Ectodermal cell (in vitro differentiated cells): ENCODE results near the gene PNLIPRP2. TPM values are rescaled to one million over a fixed set of nuclear protein-coding genes. Genes with fewer than 3 reads are reported as not detected.

Source experiments
- H3K27ac ChIP-seq: 2 replicates; pipeline ENCODE4 v1.7.0; 2013; ENCODE audit warnings: mild to moderate bottlenecking, low read depth, low read length; ENCODE audit not compliant: insufficient read depth, poor library complexity, severe bottlenecking
- H3K27me3 ChIP-seq: 2 replicates; pipeline ENCODE4 v1.7.0; 2013; ENCODE audit warnings: mild to moderate bottlenecking, low read length; ENCODE audit not compliant: insufficient read depth, control insufficient read depth, poor library complexity, severe bottlenecking
- H3K36me3 ChIP-seq: one replicate; pipeline ENCODE4 v1.7.0; 2013; ENCODE audit warnings: low read length; ENCODE audit not compliant: control insufficient read depth, insufficient read depth
- H3K4me1 ChIP-seq: one replicate; pipeline ENCODE4 v1.7.0; 2013; ENCODE audit warnings: low read length; ENCODE audit not compliant: control insufficient read depth, insufficient read depth
- H3K4me3 ChIP-seq: 2 replicates; pipeline ENCODE4 v1.7.0; 2013; ENCODE audit warnings: low read depth, low read length, control low read depth; ENCODE audit not compliant: insufficient read depth
- H3K9me3 ChIP-seq: 2 replicates; pipeline ENCODE4 v1.7.0; 2013; ENCODE audit warnings: mild to moderate bottlenecking, low read length, moderate library complexity; ENCODE audit not compliant: control insufficient read depth
- WGBS, 2 experiments: methylation state at CpG; one replicate each; pipeline ENCODE4 v1.1.7; 2013; ENCODE audit warnings: missing lambda C conversion rate in 2 of 2; 5-methylcytosine and 5-hydroxymethylcytosine counted together
- polyA plus RNA-seq, 4 experiments: library from polyadenylated mRNA; stranded (reverse); fragments of 50-300 nt; gene quantifications; one replicate each; pipeline ENCODE4 v1.2.3, GENCODE V29; 2013

Gene PNLIPRP2
- not detected for polyA plus RNA-seq (2013, experiment 1 of 4)
- 0.21 TPM for polyA plus RNA-seq (2013, experiment 2 of 4)
- polyA plus RNA-seq (2013, experiment 3 of 4) = not detected
- polyA plus RNA-seq (2013, experiment 4 of 4) = not detected

DNA sequence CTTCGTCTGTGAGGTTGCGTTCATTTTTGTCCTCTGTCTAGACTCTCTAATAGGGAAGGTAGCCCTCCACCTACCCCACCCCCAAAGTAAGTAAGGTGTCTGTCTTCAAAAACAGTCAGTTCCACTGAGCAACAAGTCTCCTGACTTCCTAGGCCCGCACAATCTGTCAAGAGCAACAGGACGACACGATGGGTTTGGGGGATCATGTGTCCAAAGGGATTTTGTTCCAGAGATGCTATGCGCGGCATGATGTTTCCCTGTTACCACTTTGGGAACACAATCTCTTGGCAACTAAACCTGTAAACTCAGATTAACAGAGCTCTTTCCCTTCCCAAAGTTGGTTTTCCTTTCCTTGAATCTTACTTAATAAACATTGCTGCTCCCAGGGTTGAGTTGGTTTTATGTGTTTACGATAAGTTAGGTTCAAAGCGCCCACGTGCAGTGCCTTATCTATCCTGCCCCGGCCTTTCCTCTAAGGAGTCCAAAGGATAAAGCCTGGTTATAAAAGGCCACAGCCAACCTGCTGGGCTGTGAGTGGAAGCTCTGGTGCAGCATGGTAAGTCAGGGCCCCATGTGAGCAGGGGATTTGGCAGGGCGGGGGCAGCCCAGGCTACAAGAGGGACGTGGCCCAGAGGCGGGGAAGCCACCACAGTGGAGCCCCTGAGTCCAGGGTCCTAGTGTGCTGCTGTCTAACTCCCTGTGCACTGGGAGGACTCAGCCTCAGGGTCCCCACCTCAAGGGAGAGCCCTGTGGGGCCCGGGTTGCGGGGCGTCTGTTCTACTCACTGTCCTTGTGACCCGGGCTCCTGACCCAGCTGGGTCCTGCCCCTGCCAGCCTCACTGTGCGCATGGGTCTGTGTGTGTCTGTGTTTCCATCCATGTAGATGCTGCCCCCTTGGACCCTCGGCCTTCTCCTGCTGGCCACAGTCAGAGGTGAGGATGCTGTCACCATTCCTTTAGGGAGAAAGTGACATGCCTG, at the start of gene PNLIPRP2:
TSS of gene PNLIPRP2 (plus strand) at position 531 of the 978 bp plus-strand sequence.
- H3K27me3 ChIP-seq = no peaks in the 10 kb centered on the region
- no peaks in the 10 kb centered on the region for H3K36me3 ChIP-seq
- no peak within 1 kb of the TSS for H3K4me3 ChIP-seq
- H3K27ac ChIP-seq = no peak within 1 kb of the TSS
- H3K9me3 ChIP-seq = no peaks in the 10 kb centered on the region
- WGBS, 2 experiments = 82 to 88% methylated on average over 20 of the region's 20 CpGs
- no peaks in the 10 kb centered on the region for H3K4me1 ChIP-seq

DNA sequence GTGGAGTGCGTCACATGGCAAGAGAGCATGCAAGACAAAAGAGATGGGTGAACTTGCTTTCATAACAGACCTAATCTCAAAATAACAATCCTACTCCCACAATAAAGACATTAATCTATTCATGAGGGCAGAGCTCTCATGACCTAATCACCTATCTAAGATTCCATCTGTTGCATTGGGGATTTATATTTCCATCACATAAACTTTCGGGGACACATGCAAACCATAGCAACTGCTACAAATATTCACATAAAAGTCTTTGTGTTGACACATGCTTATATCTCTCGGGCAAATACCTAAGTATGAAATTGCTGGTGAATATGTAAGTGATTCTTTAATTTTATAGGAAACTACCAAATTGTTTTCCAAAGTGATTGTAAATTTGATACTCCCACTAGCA, 46.0 kb upstream of the PNLIPRP2 start:
- Histone ChIP-seq H3K36me3 (no peaks in the 10 kb centered on the region), H3K4me1 (no peaks in the 10 kb centered on the region), H3K9me3 (no peaks in the 10 kb centered on the region), H3K27ac (no peak overlapping the region), H3K4me3 (no peak overlapping the region), H3K27me3 (no peaks in the 10 kb centered on the region)
- 95 to 99% methylated on average over 2 to 3 of the region's 3 CpGs for WGBS, 2 experiments

DNA sequence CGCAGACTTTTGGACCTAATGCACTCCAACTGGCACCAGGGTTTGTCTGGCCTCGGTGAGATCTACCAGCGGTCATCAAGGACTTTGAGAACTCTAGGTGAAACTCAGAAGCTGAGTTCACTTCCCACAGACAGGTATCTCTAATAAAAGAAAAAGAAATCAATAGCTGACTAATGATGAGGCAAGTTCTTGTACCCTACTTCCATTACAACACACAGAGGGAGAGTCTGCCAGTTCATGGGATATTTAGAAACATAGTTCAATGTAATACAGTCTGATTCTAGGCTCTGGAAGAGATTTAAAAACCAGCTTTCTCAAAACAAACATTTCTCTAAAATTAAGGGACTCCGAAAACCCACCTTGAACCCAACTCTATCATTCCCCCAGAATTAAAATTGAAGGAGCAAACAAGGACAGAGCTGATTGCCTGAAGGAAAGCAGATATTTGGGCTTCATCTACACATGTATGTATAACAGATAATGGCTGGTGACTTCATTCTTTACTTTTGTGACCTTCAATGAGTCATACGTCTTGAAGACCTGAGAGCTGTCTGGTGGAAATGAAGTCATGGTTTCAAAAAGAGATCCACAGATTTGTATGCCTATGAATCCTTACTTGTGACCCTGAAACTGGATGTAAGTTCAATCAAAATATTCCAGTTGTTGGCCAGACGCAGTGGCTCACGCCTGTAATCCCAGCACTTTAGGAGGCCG, 32.7 kb upstream of the PNLIPRP2 start:
- WGBS, 2 experiments = 89 to 95% methylated on average over 8 of the region's 8 CpGs
- H3K4me1 ChIP-seq = no peaks in the 10 kb centered on the region
- no peaks in the 10 kb centered on the region for H3K27me3 ChIP-seq
- H3K4me3 ChIP-seq = no peak overlapping the region
- no peaks in the 10 kb centered on the region for H3K36me3 ChIP-seq
- no peaks in the 10 kb centered on the region for H3K9me3 ChIP-seq
- H3K27ac ChIP-seq = no peak overlapping the region

DNA sequence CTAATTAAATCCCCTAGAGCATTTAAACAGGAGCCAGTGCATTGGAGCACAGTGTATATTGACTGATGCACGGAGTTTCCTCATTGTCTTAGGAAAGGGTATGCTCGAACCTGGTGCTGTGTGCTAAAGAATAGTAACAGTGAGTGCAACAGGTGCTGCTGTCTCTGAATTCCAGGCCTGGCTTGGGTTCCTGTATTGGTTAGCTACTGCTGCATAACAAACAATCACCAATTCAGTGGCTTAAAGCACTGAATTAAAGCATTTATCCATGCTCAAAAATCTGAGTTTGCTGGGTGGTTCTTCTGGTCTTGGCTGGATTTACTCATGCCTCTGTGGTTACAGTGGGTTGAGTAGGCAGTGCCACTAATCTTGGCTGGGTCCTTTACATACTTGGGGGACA, 31.8 kb upstream of the PNLIPRP2 start:
- Histone ChIP-seq H3K27me3 (no peaks in the 10 kb centered on the region), H3K27ac (no peak overlapping the region), H3K9me3 (no peaks in the 10 kb centered on the region), H3K36me3 (no peaks in the 10 kb centered on the region), H3K4me1 (no peaks in the 10 kb centered on the region), H3K4me3 (no peak overlapping the region)
- 90 to 94% methylated on average over 2 of the region's 2 CpGs for WGBS, 2 experiments

- Histone ChIP-seq H3K4me3 (no peak overlapping the region), H3K36me3 (no peaks in the 10 kb centered on the region)
- 94 to 95% methylated on average over 2 of the region's 2 CpGs for WGBS, 2 experiments
Measured at GRCh38 chr10:116589926-116590325, 30.8 kb upstream of the PNLIPRP2 start.

DNA sequence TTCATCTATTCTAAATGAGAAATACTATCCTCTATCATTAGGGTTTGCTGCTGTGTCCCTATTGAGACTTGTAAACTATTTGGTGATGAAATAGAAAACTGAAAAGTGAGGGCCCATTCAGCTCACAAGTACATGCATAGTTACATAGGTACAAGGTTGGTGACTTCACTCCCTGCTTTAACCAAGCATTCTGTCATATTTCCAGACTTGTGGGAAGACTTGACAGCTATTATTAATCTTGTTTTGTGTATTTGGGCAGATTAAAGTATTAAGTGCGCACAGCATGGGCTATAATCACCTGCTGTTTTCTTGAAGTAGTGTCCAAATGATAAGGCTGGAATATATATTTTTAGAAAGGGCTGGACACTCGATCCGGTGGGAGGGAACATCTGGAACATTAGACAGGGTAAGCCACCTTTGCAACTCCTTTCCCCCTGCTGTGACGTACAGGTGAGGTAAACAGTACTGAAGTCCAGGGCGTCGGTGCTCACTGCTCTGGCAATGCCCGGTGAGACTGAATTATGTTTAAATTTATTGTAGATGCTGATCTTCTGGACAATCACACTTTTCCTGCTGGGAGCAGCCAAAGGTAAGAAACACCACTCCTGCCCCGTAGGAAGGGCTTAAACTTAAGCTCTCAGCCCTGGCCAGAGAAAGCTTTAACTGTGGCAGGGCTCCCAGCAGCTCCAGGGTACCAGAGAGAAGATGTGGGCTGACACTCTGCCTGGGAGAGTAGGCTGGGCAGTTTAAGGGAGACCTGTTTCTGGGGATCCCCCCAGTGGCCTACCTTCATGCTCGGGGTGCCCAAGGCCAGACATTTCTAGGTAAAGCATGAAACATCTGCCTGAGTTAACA, 29.9 kb upstream of the PNLIPRP2 start, which contains the start of gene PNLIPRP1:
TSS of gene PNLIPRP1 (plus strand) at position 370 of the 855 bp plus-strand sequence. CDS start at position 541, 171 bp downstream.
- Histone ChIP-seq H3K36me3 (no peaks in the 10 kb centered on the region), H3K4me3 (no peak within 1 kb of the TSS), H3K9me3 (no peaks in the 10 kb centered on the region), H3K4me1 (no peaks in the 10 kb centered on the region), H3K27ac (no peak within 1 kb of the TSS), H3K27me3 (no peaks in the 10 kb centered on the region)
- WGBS, 2 experiments = 92 to 94% methylated on average over 9 of the region's 9 CpGs

More at GRCh38 chr10:116589926-116590325, 30.8 kb upstream of the PNLIPRP2 start:
- no peaks in the 10 kb centered on the region for H3K9me3 ChIP-seq
- no peak overlapping the region for H3K27ac ChIP-seq
- no peaks in the 10 kb centered on the region for H3K4me1 ChIP-seq
- no peaks in the 10 kb centered on the region for H3K27me3 ChIP-seq

DNA sequence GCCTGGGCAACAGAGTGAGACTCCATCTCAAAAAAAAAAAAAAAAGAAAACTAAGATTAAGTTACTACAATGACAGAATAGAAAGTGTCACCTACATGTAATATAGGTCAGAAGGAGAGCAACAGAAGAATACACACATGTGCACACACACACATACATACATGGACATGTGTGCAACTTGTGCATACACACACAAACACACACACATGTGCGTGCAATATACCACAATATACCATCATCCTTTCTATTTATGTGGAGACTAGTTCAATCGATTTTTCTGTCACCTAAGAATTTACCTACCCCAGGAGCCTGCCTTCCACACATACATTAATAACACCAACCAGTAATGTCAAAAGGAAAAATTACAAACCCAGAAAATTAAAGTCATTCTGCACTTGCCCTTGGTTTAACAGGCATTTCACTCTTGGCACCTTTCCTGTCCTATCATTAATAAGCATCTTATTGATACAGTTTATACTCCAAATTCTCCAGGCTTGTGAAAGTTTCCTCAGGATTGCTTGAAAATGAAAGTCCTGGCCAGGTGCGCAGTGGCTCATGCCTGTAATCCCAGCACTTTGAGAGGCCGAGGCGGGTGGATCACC, 27.5 kb upstream of the PNLIPRP2 start:
- 89 to 93% methylated on average over 5 of the region's 5 CpGs for WGBS, 2 experiments
- H3K27me3 ChIP-seq = no peaks in the 10 kb centered on the region
- no peaks in the 10 kb centered on the region for H3K36me3 ChIP-seq
- no peak overlapping the region for H3K27ac ChIP-seq
- no peaks in the 10 kb centered on the region for H3K4me1 ChIP-seq
- H3K9me3 ChIP-seq = no peaks in the 10 kb centered on the region
- no peak overlapping the region for H3K4me3 ChIP-seq

GRCh38 chr10:116594525-116595035, 26.2 kb upstream of the PNLIPRP2 start:
- Histone ChIP-seq H3K27me3 (no peaks in the 10 kb centered on the region), H3K4me3 (no peak overlapping the region), H3K27ac (no peak overlapping the region), H3K4me1 (no peaks in the 10 kb centered on the region), H3K9me3 (no peaks in the 10 kb centered on the region), H3K36me3 (no peaks in the 10 kb centered on the region)
- 95% methylated on average over 7 of the region's 7 CpGs for WGBS, 2 experiments

DNA sequence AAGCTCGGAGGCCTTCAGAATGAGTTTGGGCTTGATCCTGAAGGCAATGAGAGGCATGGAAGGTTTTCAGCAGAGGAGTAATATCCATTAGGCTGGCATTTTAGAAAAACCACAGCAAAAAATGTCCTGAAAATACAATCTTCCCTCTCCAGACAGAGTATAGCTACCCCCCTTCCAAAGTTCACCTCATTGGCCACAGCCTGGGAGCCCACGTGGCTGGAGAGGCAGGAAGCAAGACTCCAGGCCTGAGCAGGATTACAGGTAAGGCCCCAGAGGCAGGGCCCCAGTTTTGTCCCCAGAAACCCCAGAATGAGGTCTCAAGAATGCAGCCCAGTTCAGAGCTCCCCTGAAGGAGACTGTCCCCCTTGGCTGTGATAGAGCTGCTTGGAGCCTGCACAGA, 24.7 kb upstream of the PNLIPRP2 start:
- no peaks in the 10 kb centered on the region for H3K4me1 ChIP-seq
- H3K9me3 ChIP-seq = no peaks in the 10 kb centered on the region
- no peaks in the 10 kb centered on the region for H3K36me3 ChIP-seq
- no peak overlapping the region for H3K4me3 ChIP-seq
- H3K27ac ChIP-seq = no peak overlapping the region
- WGBS, 2 experiments = 85 to 87% methylated on average over 2 of the region's 2 CpGs
- H3K27me3 ChIP-seq = no peaks in the 10 kb centered on the region
